Measurements from ENCODE around the gene SPNS1. TPM values are rescaled to one million over a fixed set of nuclear protein-coding genes. Genes with fewer than 3 reads are reported as not detected.
"Not testable (repeated sequence)": the region's sequence is repeated elsewhere in the genome, so short reads cannot be mapped to it uniquely, and the experiment has no call there.

Gene SPNS1
- total and polyA plus RNA-seq, 3 experiments from 2014 or later, result 33.2 to 40.9 (median 36.5) TPM

GRCh38 chr16:28977703-28978662 is 3.4 kb downstream of the SPNS1 start:
- no peak overlapping the region for H3K27ac ChIP-seq (ENCODE audit: low read depth, low read length)
- H3K4me3 ChIP-seq (ENCODE audit: low read length), result no peak overlapping the region
- H3K36me3 Mint-ChIP-seq, result peaks cover 3 to 57% (median 11%) of the 10 kb centered on the region in 3 donors
- H3K27me3 Mint-ChIP-seq, result peaks cover 0 to 4% of the 10 kb centered on the region in 2 donors
- peak overlapping the region in 5 of 7 donors; percentile 27 to 85 (median 35) for H3K4me3 Mint-ChIP-seq
- H3K9me3 ChIP-seq (ENCODE audit: low read length), result no peaks in the 10 kb centered on the region
- POLR2A ChIA-PET, result interaction anchor here (0.6 to 1.0 kb wide), 3 partner anchors 10 to 94 kb away, joined by 4 to 6 read pairs (median 6); no protein-coding TSS in a partner anchor
- H3K4me1 ChIP-seq (ENCODE audit: insufficient read depth, low read length), result peaks cover 34% of the 10 kb centered on the region
- H3K9me3 Mint-ChIP-seq, result no peaks in the 10 kb centered on the region
- peaks cover 30 to 52% (median 33%) of the 10 kb centered on the region in 3 donors for H3K4me1 Mint-ChIP-seq
- peaks cover 7% of the 10 kb centered on the region for H3K36me3 ChIP-seq (ENCODE audit: insufficient read depth, low read length)
- no peak for DNase-seq
- H3K27me3 ChIP-seq (ENCODE audit: insufficient read depth, low read length, poor library complexity, severe bottlenecking), result no peaks in the 10 kb centered on the region
- CTCF ChIA-PET, result interaction anchor here (0.5 to 2.3 kb wide), 14 partner anchors 9 to 131 kb away, joined by 3 to 25 read pairs (median 4); partner anchors contain the start of genes NFATC2IP and TUFM
- H3K27ac Mint-ChIP-seq, result peak overlapping the region in 6 of 8 donors; percentile 6 to 83 (median 61)

- H3K36me3 ChIP-seq (ENCODE audit: insufficient read depth, low read length); H3K27ac ChIP-seq (ENCODE audit: low read depth, low read length); H3K9me3 Mint-ChIP-seq; DNase-seq; H3K27me3 Mint-ChIP-seq; POLR2A ChIA-PET; H3K9me3 ChIP-seq (ENCODE audit: low read length); H3K4me3 ChIP-seq (ENCODE audit: low read length); H3K27me3 ChIP-seq (ENCODE audit: insufficient read depth, low read length, poor library complexity, severe bottlenecking): not testable (repeated sequence)
- CTCF ChIA-PET, result interaction anchor here (1.4 kb wide), 1 partner anchor 17 kb away, joined by 4 read pairs; no protein-coding TSS in a partner anchor
- H3K4me3 Mint-ChIP-seq, result peak overlapping the region in 1 of 7 donors; percentile 61
- peak overlapping the region in 2 of 8 donors; percentile 27 to 41 for H3K27ac Mint-ChIP-seq
- peaks cover 34 to 58% (median 37%) of the 10 kb centered on the region in 3 donors for H3K4me1 Mint-ChIP-seq
- H3K36me3 Mint-ChIP-seq, result peaks cover 3 to 68% (median 17%) of the 10 kb centered on the region in 3 donors
- peaks cover 33% of the 10 kb centered on the region for H3K4me1 ChIP-seq (ENCODE audit: insufficient read depth, low read length)
These were observed 5.8 kb downstream of the SPNS1 start for GRCh38 chr16:28980330-28980729.

GRCh38 chr16:28980929-28981328 is 6.4 kb downstream of the SPNS1 start:
- no peak overlapping the region for H3K27ac ChIP-seq (ENCODE audit: low read depth, low read length)
- CTCF ChIA-PET, result interaction anchor here (1.4 kb wide), 1 partner anchor 16 kb away, joined by 4 read pairs; no protein-coding TSS in a partner anchor
- Mint-ChIP-seq H3K4me3 (peak overlapping the region in 1 of 7 donors; percentile 61), H3K36me3 (peaks cover 3 to 70% (median 17%) of the 10 kb centered on the region in 3 donors), H3K27me3 (no peaks in the 10 kb centered on the region), H3K9me3 (peaks cover 0 to 1% (median 0%) of the 10 kb centered on the region in 5 donors), H3K4me1 (peaks cover 29 to 55% (median 31%) of the 10 kb centered on the region in 3 donors), H3K27ac (peak overlapping the region in 3 of 8 donors; percentile 27 to 41 (median 37))
- no peak for DNase-seq
- H3K9me3 ChIP-seq (ENCODE audit: low read length), result no peaks in the 10 kb centered on the region
- H3K4me3 ChIP-seq (ENCODE audit: low read length), result no peak overlapping the region
- POLR2A ChIA-PET, result no interaction called here
- H3K27me3 ChIP-seq (ENCODE audit: insufficient read depth, low read length, poor library complexity, severe bottlenecking), result no peaks in the 10 kb centered on the region
- peaks cover 27% of the 10 kb centered on the region for H3K4me1 ChIP-seq (ENCODE audit: insufficient read depth, low read length)
- peaks cover 7% of the 10 kb centered on the region for H3K36me3 ChIP-seq (ENCODE audit: insufficient read depth, low read length)

DNA sequence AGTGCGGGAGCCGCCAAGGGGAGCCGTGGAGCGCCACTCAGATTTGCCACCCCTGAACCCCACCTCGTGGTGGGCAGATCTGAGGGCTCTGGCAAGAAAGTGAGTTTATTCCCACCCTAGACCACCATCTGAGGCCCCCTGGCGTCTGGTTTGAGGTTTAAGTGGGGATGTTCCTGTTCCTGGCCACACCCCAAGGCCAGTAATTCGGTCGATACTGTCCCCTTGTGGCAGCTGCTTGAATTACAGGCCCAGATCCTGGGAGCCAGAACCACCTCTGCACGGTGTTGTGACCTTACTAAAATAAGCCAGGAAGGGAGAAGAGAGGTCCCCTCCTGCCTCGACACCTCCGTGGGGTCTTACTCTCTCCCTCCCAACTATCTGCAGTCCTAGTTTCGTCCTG is 6.9 kb downstream of the SPNS1 start:
- ChIA-PET POLR2A (no interaction called here), CTCF (no interaction called here)
- Mint-ChIP-seq H3K27ac (peak overlapping the region in 1 of 8 donors; percentile 87), H3K4me3 (no peak overlapping the region), H3K27me3 (no peaks in the 10 kb centered on the region), H3K4me1 (peaks cover 25 to 52% (median 28%) of the 10 kb centered on the region in 3 donors), H3K9me3 (peaks cover 0 to 1% (median 0%) of the 10 kb centered on the region in 5 donors), H3K36me3 (peaks cover 3 to 73% (median 17%) of the 10 kb centered on the region in 3 donors)
- DNase-seq, result no peak
- Histone ChIP-seq H3K27ac (ENCODE audit: low read depth, low read length) (no peak overlapping the region), H3K9me3 (ENCODE audit: low read length) (no peaks in the 10 kb centered on the region), H3K4me3 (ENCODE audit: low read length) (no peak overlapping the region), H3K27me3 (ENCODE audit: insufficient read depth, low read length, poor library complexity, severe bottlenecking) (no peaks in the 10 kb centered on the region), H3K36me3 (ENCODE audit: insufficient read depth, low read length) (peaks cover 9% of the 10 kb centered on the region), H3K4me1 (ENCODE audit: insufficient read depth, low read length) (peaks cover 21% of the 10 kb centered on the region)

GRCh38 chr16:28982418-28982817 is 7.8 kb downstream of the SPNS1 start:
- Mint-ChIP-seq H3K4me3 (peak overlapping the region in 2 of 7 donors; percentile 4 to 74), H3K36me3 (peaks cover 8 to 76% (median 19%) of the 10 kb centered on the region in 3 donors), H3K9me3 (peaks cover 0 to 5% (median under 1%) of the 10 kb centered on the region in 5 donors), H3K27me3 (no peaks in the 10 kb centered on the region), H3K27ac (peak overlapping the region in 4 of 8 donors; percentile 23 to 58 (median 28)), H3K4me1 (peaks cover 25 to 54% (median 28%) of the 10 kb centered on the region in 3 donors)
- POLR2A ChIA-PET, result no interaction called here
- H3K27me3 ChIP-seq (ENCODE audit: insufficient read depth, low read length, poor library complexity, severe bottlenecking), result no peaks in the 10 kb centered on the region
- no peak overlapping the region for H3K27ac ChIP-seq (ENCODE audit: low read depth, low read length)
- no peak for DNase-seq
- no peak overlapping the region for H3K4me3 ChIP-seq (ENCODE audit: low read length)
- peaks cover 18% of the 10 kb centered on the region for H3K36me3 ChIP-seq (ENCODE audit: insufficient read depth, low read length)
- peaks cover 5% of the 10 kb centered on the region for H3K9me3 ChIP-seq (ENCODE audit: low read length)
- CTCF ChIA-PET, result interaction anchor here (0.7 to 0.9 kb wide), 2 partner anchors 8 to 28 kb away, joined by 3 to 4 read pairs; no protein-coding TSS in a partner anchor
- H3K4me1 ChIP-seq (ENCODE audit: insufficient read depth, low read length), result peaks cover 28% of the 10 kb centered on the region

GRCh38 chr16:28982949-28983348 is 8.4 kb downstream of the SPNS1 start:
- H3K4me3 ChIP-seq (ENCODE audit: low read length), result no peak overlapping the region
- ChIA-PET CTCF (interaction anchor here (0.9 kb wide), 2 partner anchors 9 to 37 kb away, joined by 3 to 4 read pairs; no protein-coding TSS in a partner anchor), POLR2A (interaction anchor here (4.1 kb wide), 1 partner anchor 9 kb away, joined by 20 read pairs; the partner anchor contains the start of gene SPNS1)
- no peak overlapping the region for H3K27ac ChIP-seq (ENCODE audit: low read depth, low read length)
- H3K27me3 ChIP-seq (ENCODE audit: insufficient read depth, low read length, poor library complexity, severe bottlenecking), result no peaks in the 10 kb centered on the region
- DNase-seq, result no peak
- H3K36me3 ChIP-seq (ENCODE audit: insufficient read depth, low read length), result peaks cover 22% of the 10 kb centered on the region
- no peaks in the 10 kb centered on the region for H3K27me3 Mint-ChIP-seq
- peaks cover 0 to 7% (median 1%) of the 10 kb centered on the region in 5 donors for H3K9me3 Mint-ChIP-seq
- H3K4me1 Mint-ChIP-seq, result peaks cover 26 to 54% (median 28%) of the 10 kb centered on the region in 3 donors
- peaks cover 26% of the 10 kb centered on the region for H3K4me1 ChIP-seq (ENCODE audit: insufficient read depth, low read length)
- peak overlapping the region in 5 of 8 donors; percentile 70 to 94 (median 91) for H3K27ac Mint-ChIP-seq
- H3K36me3 Mint-ChIP-seq, result peaks cover 14 to 76% (median 22%) of the 10 kb centered on the region in 3 donors
- peak overlapping the region in 1 of 7 donors; percentile 74 for H3K4me3 Mint-ChIP-seq
- peaks cover 7% of the 10 kb centered on the region for H3K9me3 ChIP-seq (ENCODE audit: low read length)

DNA sequence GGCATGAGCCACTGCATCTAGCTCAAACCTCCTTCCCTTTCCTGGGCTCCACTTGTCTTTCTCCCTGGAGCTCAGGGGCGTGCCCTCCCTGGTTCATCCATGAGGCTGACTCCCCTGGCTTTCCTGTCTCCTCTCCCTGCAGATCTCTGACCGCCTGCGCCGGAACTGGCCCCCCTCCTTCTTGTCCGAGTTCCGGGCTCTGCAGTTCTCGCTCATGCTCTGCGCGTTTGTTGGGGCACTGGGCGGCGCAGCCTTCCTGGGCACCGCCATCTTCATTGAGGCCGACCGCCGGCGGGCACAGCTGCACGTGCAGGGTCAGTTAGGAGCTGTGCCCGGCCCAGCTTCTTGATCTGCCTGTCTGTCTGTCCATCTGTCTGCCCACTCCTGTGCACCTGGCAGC is 9.1 kb downstream of the SPNS1 start:
- peaks cover 28 to 53% (median 32%) of the 10 kb centered on the region in 3 donors for H3K4me1 Mint-ChIP-seq
- H3K9me3 Mint-ChIP-seq, result peaks cover 0 to 7% (median 1%) of the 10 kb centered on the region in 5 donors
- no peak overlapping the region for H3K27ac ChIP-seq (ENCODE audit: low read depth, low read length)
- H3K27me3 ChIP-seq (ENCODE audit: insufficient read depth, low read length, poor library complexity, severe bottlenecking), result no peaks in the 10 kb centered on the region
- no peak for DNase-seq
- H3K9me3 ChIP-seq (ENCODE audit: low read length), result peaks cover 7% of the 10 kb centered on the region
- POLR2A ChIA-PET, result interaction anchor here (0.7 to 4.1 kb wide), 3 partner anchors 10 to 33 kb away, joined by 3 to 20 read pairs (median 3); partner anchors contain the start of gene SPNS1
- peaks cover 32% of the 10 kb centered on the region for H3K4me1 ChIP-seq (ENCODE audit: insufficient read depth, low read length)
- H3K4me3 ChIP-seq (ENCODE audit: low read length), result peak overlapping the region; percentile 75
- H3K27ac Mint-ChIP-seq, result peak overlapping the region; percentile 50 to 98 (median 91)
- H3K4me3 Mint-ChIP-seq, result peak overlapping the region; percentile 37 to 99 (median 94)
- CTCF ChIA-PET, result interaction anchor here (0.9 to 6.3 kb wide), 2 partner anchors 9 to 38 kb away, joined by 3 to 41 read pairs; partner anchors contain the start of gene SPNS1
- H3K27me3 Mint-ChIP-seq, result no peaks in the 10 kb centered on the region
- H3K36me3 Mint-ChIP-seq, result peaks cover 16 to 75% (median 19%) of the 10 kb centered on the region in 3 donors
- H3K36me3 ChIP-seq (ENCODE audit: insufficient read depth, low read length), result peaks cover 26% of the 10 kb centered on the region

All from CD8-positive, alpha-beta memory T cell (primary cell).